Astrocyte (in vitro differentiated cells and primary cell): ENCODE measurements around the gene SYCP2. TPM values are rescaled to one million over a fixed set of nuclear protein-coding genes. Genes with fewer than 3 reads are reported as not detected.

Experiments used
- DNase-seq: peaks from one replicate; pipeline ENCODE4 v3.0.0-alpha.2; 2010; ENCODE audit warnings: low read depth
- FAIRE-seq: peaks from 2 replicates; lab custom pipeline; 2011; peaks lifted over from hg19 to GRCh38; lab: Jason Lieb, UNC
- H2AFZ ChIP-seq: 2 replicates; pipeline ENCODE4 v1.6.0; 2012; ENCODE audit warnings: low read depth, low read length, inconsistent platforms
- H3K27ac ChIP-seq: 2 replicates; pipeline ENCODE4 v1.5.1; 2011; ENCODE audit warnings: low read depth, low read length, inconsistent platforms
- H3K27me3 ChIP-seq: 2 replicates; pipeline ENCODE4 v1.6.0; 2011; ENCODE audit warnings: low read length, inconsistent platforms; ENCODE audit not compliant: insufficient read depth
- H3K36me3 ChIP-seq: 2 replicates; pipeline ENCODE4 v1.5.1; 2011; ENCODE audit warnings: low read length, inconsistent platforms; ENCODE audit not compliant: insufficient read depth
- H3K4me1 ChIP-seq: 2 replicates; pipeline ENCODE4 v1.5.1; 2011; ENCODE audit warnings: low read length, inconsistent platforms; ENCODE audit not compliant: insufficient read depth
- H3K4me2 ChIP-seq: 2 replicates; pipeline ENCODE4 v1.6.0; 2012; ENCODE audit warnings: low read length, inconsistent platforms
- H3K4me3 ChIP-seq: 2 replicates; pipeline ENCODE4 v1.5.1; 2011; ENCODE audit warnings: low read depth, mild to moderate bottlenecking, low read length, inconsistent platforms; ENCODE audit not compliant: insufficient read depth
- H3K79me2 ChIP-seq: 2 replicates; pipeline ENCODE4 v1.6.0; 2012; ENCODE audit warnings: mild to moderate bottlenecking, low read length, inconsistent platforms; ENCODE audit not compliant: insufficient read depth
- H3K9ac ChIP-seq: 2 replicates; pipeline ENCODE4 v1.6.0; 2012; ENCODE audit warnings: mild to moderate bottlenecking, low read length, inconsistent platforms
- H3K9me3 ChIP-seq: 2 replicates; pipeline ENCODE4 v1.5.1; 2012; ENCODE audit warnings: low read depth, mild to moderate bottlenecking, low read length, inconsistent platforms; ENCODE audit not compliant: insufficient read depth
- H4K20me1 ChIP-seq: 2 replicates; pipeline ENCODE4 v1.6.0; 2012; ENCODE audit warnings: low read length, inconsistent platforms; ENCODE audit not compliant: insufficient read depth
- H3K27ac Mint-ChIP-seq: one replicate; pipeline ENCODE4 v1.8.0; 2021; ENCODE audit warnings: mild to moderate bottlenecking, mixed read lengths; ENCODE audit not compliant: unreplicated experiment
- H3K27me3 Mint-ChIP-seq: one replicate; pipeline ENCODE4 v1.8.0; 2021; ENCODE audit warnings: low read depth, mixed read lengths; ENCODE audit not compliant: unreplicated experiment
- H3K36me3 Mint-ChIP-seq: one replicate; pipeline ENCODE4 v1.8.0; 2021; ENCODE audit warnings: low read depth, mixed read lengths; ENCODE audit not compliant: unreplicated experiment
- H3K4me1 Mint-ChIP-seq: one replicate; pipeline ENCODE4 v1.8.0; 2021; ENCODE audit warnings: low read depth, mixed read lengths; ENCODE audit not compliant: unreplicated experiment
- H3K4me3 Mint-ChIP-seq: one replicate; pipeline ENCODE4 v1.8.0; 2021; ENCODE audit warnings: mild to moderate bottlenecking, moderate library complexity, mixed read lengths; ENCODE audit not compliant: unreplicated experiment
- H3K9me3 Mint-ChIP-seq: one replicate; pipeline ENCODE4 v1.8.0; 2021; ENCODE audit warnings: mild to moderate bottlenecking, mixed read lengths; ENCODE audit not compliant: unreplicated experiment
- CTCF ChIP-seq: IDR thresholded peaks from 2 replicates; pipeline ENCODE4 v1.5.1; 2011; ENCODE audit warnings: low read depth, mild to moderate bottlenecking, inconsistent platforms, low read length, moderate library complexity; ENCODE audit not compliant: insufficient read depth
- EZH2 ChIP-seq: IDR thresholded peaks from 2 replicates; pipeline ENCODE4 v1.6.1; 2012; ENCODE audit warnings: mild to moderate bottlenecking, low read length, inconsistent platforms; ENCODE audit not compliant: insufficient read depth
- total RNA-seq: library from RNA; stranded (reverse); gene quantifications from 2 replicates; pipeline ENCODE4 v1.2.1, GENCODE V29; 2021

Gene SYCP2
- total RNA-seq, 1 donor from 2014 or later = 0.27 TPM

- TF ChIP-seq EZH2 = no peak
- no peak for TF ChIP-seq CTCF
- Mint-ChIP-seq H3K9me3 (no peaks in the 10 kb centered on the region), H3K27ac (peak overlapping the region; percentile 60), H3K27me3 (no peaks in the 10 kb centered on the region), H3K4me1 (peaks cover 24% of the 10 kb centered on the region), H3K36me3 (no peaks in the 10 kb centered on the region), H3K4me3 (peak overlapping the region; percentile 81)
- FAIRE-seq (peak; percentile 92), DNase-seq (peak; percentile 35)
- peaks cover 18% of the 10 kb centered on the region for H3K4me1 ChIP-seq
- H3K36me3 ChIP-seq = peaks cover 6% of the 10 kb centered on the region
- peaks cover 19% of the 10 kb centered on the region for H3K79me2 ChIP-seq
- H3K27me3 ChIP-seq = no peaks in the 10 kb centered on the region
- H2AFZ ChIP-seq = no peak overlapping the region
- H3K4me3 ChIP-seq = no peak overlapping the region
- peaks cover 14% of the 10 kb centered on the region for H4K20me1 ChIP-seq
- no peak overlapping the region for H3K27ac ChIP-seq
- no peak overlapping the region for H3K9ac ChIP-seq
- H3K4me2 ChIP-seq = peak overlapping the region; percentile 95
- no peaks in the 10 kb centered on the region for H3K9me3 ChIP-seq
These were observed 4.8 kb upstream of the SYCP2 start for GRCh38 chr20:59938221-59938620.

- DNase-seq (no peak), FAIRE-seq (no peak)
- peaks cover 24% of the 10 kb centered on the region for H3K4me1 Mint-ChIP-seq
These were observed 3.7 kb upstream of the SYCP2 start for GRCh38 chr20:59937150-59937549.

More at GRCh38 chr20:59937150-59937549, 3.7 kb upstream of the SYCP2 start:
- no peak overlapping the region for H3K27ac ChIP-seq
- no peak overlapping the region for H3K27ac Mint-ChIP-seq
- H3K27me3 ChIP-seq = no peaks in the 10 kb centered on the region
- peaks cover 19% of the 10 kb centered on the region for H3K79me2 ChIP-seq
- peak overlapping the region; percentile 6 for H3K4me2 ChIP-seq
- TF ChIP-seq EZH2 (no peak), CTCF (no peak)
- H3K4me3 ChIP-seq = no peak overlapping the region
- no peak overlapping the region for H3K9ac ChIP-seq
- no peak overlapping the region for H2AFZ ChIP-seq
- peaks cover 14% of the 10 kb centered on the region for H4K20me1 ChIP-seq
- peak overlapping the region; percentile 6 for H3K4me3 Mint-ChIP-seq
- H3K36me3 ChIP-seq = no peaks in the 10 kb centered on the region
- H3K36me3 Mint-ChIP-seq = no peaks in the 10 kb centered on the region
- H3K4me1 ChIP-seq = peaks cover 18% of the 10 kb centered on the region
- H3K27me3 Mint-ChIP-seq = no peaks in the 10 kb centered on the region
- no peaks in the 10 kb centered on the region for H3K9me3 Mint-ChIP-seq
- no peaks in the 10 kb centered on the region for H3K9me3 ChIP-seq
